AG10803 (cell line): ENCODE results near the gene CLEC16A.

Experiments
- DNase-seq: peaks from one replicate; pipeline ENCODE4 v3.0.0; 2010; ENCODE audit warnings: low read depth
- H3K4me3 ChIP-seq: 2 replicates; pipeline ENCODE4 v1.5.1; 2011; ENCODE audit warnings: mild to moderate bottlenecking, low read length, control low read depth
- TF ChIP-seq, protein P1 (sequence below): conservative IDR thresholded peaks from 2 replicates; pipeline ENCODE4 v1.5.1; 2011; ENCODE audit warnings: mild to moderate bottlenecking, low read length, control low read depth, inconsistent platforms

The CLEC16A gene

DNA sequence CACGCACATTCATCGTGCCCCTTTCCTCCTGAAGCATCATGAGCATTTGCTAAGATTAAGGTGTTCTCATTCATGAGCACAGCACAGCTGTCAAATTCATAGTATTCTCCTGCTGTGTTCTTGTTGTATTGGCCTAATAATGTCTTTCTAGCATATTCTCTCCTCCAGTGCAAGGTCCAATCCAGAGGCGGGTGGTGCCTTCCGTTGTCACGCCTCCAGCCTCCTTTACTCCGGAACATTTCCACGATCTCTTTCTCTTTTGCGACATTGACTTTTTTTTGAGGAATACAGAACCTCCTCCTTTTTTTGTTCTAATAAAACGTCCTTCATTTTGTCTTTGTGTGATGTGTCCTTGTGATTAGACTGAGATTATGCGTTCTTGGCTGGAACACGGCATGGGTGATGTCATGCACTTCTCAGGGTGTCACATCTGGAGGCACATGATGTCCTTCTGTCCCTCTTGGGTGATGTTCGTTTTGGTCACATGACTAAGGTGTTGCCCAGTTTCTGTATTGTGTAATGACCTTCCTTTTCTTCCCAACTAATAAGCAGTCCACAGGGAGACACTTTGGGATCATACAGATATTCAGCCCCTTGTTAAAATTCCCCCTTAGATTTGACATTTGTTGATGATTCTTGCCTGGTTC lies 66.3 kb downstream of the CLEC16A start:
- H3K4me3 ChIP-seq: no peak overlapping the region
- DNase-seq: no peak
- TF ChIP-seq, protein P1, sequence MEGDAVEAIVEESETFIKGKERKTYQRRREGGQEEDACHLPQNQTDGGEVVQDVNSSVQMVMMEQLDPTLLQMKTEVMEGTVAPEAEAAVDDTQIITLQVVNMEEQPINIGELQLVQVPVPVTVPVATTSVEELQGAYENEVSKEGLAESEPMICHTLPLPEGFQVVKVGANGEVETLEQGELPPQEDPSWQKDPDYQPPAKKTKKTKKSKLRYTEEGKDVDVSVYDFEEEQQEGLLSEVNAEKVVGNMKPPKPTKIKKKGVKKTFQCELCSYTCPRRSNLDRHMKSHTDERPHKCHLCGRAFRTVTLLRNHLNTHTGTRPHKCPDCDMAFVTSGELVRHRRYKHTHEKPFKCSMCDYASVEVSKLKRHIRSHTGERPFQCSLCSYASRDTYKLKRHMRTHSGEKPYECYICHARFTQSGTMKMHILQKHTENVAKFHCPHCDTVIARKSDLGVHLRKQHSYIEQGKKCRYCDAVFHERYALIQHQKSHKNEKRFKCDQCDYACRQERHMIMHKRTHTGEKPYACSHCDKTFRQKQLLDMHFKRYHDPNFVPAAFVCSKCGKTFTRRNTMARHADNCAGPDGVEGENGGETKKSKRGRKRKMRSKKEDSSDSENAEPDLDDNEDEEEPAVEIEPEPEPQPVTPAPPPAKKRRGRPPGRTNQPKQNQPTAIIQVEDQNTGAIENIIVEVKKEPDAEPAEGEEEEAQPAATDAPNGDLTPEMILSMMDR: no peak

DNA sequence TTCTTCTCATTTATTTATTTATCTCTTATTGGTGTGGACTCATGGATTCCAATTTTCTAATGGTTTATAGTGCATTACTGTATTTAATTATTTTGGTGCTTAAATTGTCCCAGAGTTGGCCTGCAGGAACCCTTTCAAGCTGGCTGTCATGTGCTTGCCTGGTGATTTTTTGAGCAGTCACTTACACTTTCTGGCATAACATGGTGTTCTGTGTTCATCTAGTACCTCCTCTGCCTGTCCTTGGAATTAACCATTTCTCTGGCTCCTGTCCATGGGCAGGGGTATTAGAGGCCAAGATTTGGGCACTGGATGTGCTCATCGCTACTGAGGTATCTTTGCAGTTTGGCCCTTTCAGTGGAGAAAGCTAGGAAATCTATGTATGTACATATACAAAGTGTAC lies 67.0 kb downstream of the CLEC16A start:
- no peak for DNase-seq
- H3K4me3 ChIP-seq: no peak overlapping the region
- TF ChIP-seq, protein P1: no peak

DNA sequence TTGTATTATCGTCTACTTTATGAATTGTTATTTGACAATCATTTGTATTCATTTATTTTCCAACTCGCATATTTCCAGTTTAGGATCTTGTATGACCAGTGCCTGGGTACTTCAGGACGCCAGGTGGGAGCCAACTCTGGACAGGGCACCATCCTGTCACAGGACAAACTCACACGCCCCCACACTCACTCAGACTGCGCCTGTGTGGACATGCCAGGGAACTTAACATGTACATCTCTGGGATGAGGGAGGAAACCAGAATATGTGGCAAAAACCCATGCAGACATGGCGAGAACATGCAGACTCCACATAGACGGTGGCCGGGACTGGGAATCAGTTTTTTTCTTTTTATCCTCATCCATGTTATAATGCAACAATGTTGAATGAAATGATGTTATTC lies 68.5 kb downstream of the CLEC16A start:
- TF ChIP-seq, protein P1: no peak
- H3K4me3 ChIP-seq: no peak overlapping the region
- DNase-seq: no peak

DNA sequence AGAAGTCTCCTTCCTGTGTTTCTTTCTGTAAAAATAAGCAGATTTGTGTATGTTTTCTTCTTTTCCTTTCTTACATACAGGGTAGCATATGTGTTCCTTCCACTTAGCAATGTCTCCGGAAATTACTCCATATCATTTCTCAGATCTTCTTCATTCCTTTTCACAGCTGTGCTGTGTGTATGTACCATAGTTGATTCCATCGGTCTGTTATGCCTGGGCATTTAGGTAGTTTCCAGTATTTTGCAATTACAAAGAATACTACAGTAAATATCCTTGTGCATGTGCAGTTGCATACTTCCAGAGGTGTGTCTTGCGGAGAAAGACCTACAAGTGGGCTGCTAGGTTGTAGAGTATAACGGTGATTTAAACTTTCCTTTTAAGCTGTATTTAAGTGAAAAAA lies 69.8 kb downstream of the CLEC16A start:
- TF ChIP-seq, protein P1: no peak
- H3K4me3 ChIP-seq: no peak overlapping the region
- DNase-seq: no peak

DNA sequence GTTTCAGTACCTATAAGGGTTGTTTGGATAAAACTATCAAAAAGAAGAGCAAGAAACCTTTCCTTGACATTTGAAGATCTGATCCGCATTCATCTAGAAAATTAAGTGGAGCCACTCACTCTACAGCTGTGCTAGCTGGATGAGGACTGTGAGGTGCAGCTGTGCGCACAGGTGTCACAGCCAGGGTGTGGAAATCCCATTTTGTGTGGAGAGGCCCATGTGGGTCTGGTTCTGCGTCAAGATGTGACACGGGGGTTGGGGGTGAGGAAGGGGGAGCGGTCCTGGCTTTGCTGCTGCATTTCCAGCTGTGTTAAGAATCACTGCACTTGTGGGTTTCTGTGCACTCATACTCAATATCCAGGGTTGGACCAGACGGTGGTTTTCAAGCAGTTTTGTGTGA lies 70.7 kb downstream of the CLEC16A start:
- no peak for DNase-seq
- TF ChIP-seq, protein P1: no peak
- H3K4me3 ChIP-seq: no peak overlapping the region

DNA sequence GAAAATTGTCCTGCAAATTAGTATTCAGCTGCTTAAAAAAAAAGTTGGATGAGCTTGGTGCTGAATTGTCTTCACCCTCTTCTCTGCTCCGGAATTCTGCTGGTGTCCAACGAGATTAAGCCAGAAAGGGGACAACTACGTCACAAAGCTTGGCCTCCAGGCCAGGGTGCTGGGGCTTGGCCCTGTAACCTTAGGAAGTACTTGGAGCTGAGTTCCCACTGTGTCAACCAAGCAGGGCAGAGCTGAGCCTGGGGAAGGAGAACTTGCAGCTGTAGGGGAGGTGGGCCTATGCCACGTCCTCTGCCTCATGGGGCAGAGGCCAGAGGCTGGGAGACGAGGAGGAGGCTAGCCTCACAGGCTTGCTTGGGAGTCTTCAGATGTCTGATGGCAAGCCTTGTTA lies 71.2 kb downstream of the CLEC16A start:
- H3K4me3 ChIP-seq: no peak overlapping the region
- no peak for DNase-seq
- TF ChIP-seq, protein P1: no peak

DNA sequence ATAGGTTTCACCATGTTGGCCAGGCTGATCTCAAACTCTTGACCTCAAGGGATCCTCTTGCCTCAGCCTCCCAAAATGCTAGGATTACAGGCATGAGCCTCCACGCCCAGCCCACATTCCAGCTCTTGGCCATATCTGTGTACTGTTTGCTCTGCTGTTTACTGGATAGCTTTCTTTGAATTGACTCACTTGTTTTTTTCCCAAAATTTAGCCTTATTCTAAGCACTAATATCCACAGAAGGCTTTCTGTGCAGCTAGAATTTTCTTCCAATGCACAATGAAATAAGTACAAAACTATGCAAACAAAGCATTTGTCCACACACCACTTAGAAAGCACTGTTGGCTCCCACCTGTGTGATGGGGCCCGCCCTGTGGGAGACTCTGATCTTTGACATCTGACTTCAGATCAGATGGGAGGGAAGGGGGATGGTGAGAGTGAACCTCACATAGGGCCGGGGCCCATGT lies 72.2 kb downstream of the CLEC16A start:
- TF ChIP-seq, protein P1: no peak
- peak; percentile 47 for DNase-seq
- no peak overlapping the region for H3K4me3 ChIP-seq
